ENCODE measurements around the gene CRISPLD2. TPM values are rescaled to one million over a fixed set of nuclear protein-coding genes. Genes with fewer than 3 reads are reported as not detected.

Gene CRISPLD2
- total RNA-seq, 1 donor from 2014 or later, result 9.0 TPM

DNA sequence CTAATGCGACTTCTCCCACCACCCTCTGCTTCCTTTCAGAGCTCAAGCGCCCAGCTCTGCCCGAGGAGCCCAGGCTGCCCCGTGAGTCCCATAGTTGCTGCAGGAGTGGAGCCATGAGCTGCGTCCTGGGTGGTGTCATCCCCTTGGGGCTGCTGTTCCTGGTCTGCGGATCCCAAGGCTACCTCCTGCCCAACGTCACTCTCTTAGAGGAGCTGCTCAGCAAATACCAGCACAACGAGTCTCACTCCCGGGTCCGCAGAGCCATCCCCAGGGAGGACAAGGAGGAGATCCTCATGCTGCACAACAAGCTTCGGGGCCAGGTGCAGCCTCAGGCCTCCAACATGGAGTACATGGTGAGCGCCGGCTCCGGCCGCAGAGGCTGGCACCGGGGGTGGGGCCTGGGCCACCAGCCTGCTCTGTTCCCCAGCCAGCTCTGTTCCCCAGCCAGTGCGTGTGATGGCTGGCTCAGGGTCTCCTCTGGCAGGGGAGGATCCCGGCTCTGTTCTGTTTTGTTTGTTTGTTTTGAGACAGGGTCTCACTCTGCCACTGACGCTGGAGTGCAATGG lies 18.7 kb downstream of the CRISPLD2 start:
- H3K36me3 Mint-ChIP-seq (ENCODE audit: unreplicated experiment), result no peaks in the 10 kb centered on the region
- no peak for TF ChIP-seq CTCF (IDR thresholded peaks at IDR 0.05; ENCODE audit: partially characterized antibody, unreplicated experiment)
- H3K27ac Mint-ChIP-seq (ENCODE audit: unreplicated experiment), result no peak overlapping the region
- H3K27me3 Mint-ChIP-seq (ENCODE audit: unreplicated experiment), result peaks cover 5% of the 10 kb centered on the region
- no peak for DNase-seq
- no peak overlapping the region for H3K4me3 Mint-ChIP-seq (ENCODE audit: unreplicated experiment)
- peaks cover 32% of the 10 kb centered on the region for H3K4me1 Mint-ChIP-seq (ENCODE audit: low read depth, unreplicated experiment)
- peaks cover 5% of the 10 kb centered on the region for H3K9me3 Mint-ChIP-seq (ENCODE audit: unreplicated experiment)

DNA sequence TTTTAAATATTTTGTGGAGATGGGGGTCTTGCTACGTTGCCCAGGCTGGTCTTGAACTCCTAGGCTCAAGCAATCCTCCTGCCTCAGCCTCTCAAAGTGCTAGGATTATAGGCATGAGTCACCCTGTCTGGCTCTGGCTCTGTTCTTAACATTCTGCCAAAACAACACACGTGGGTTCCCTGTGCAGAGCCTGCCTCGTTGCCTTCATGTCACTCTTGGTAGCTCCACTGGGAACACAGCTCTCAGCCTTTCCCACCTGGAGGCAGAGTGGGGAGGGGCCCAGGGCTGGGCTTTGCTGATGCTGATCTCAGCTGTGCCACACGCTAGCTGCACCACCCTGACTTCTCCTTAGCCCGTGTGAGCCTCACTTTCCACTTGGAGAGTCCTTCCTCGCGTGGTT lies 19.3 kb downstream of the CRISPLD2 start:
- Mint-ChIP-seq H3K36me3 (ENCODE audit: unreplicated experiment) (no peaks in the 10 kb centered on the region), H3K4me3 (ENCODE audit: unreplicated experiment) (no peak overlapping the region), H3K27ac (ENCODE audit: unreplicated experiment) (no peak overlapping the region)

GRCh38 chr16:84839956-84840355 lies 20.2 kb downstream of the CRISPLD2 start:
- H3K4me3 Mint-ChIP-seq (ENCODE audit: unreplicated experiment), result no peak overlapping the region
- no peak for DNase-seq

More for the DNA sequence above, 19.3 kb downstream of the CRISPLD2 start:
- peaks cover 10% of the 10 kb centered on the region for H3K9me3 Mint-ChIP-seq (ENCODE audit: unreplicated experiment)
- peaks cover 33% of the 10 kb centered on the region for H3K4me1 Mint-ChIP-seq (ENCODE audit: low read depth, unreplicated experiment)
- H3K27me3 Mint-ChIP-seq (ENCODE audit: unreplicated experiment), result peaks cover 11% of the 10 kb centered on the region
- DNase-seq, result no peak
- no peak for TF ChIP-seq CTCF (IDR thresholded peaks at IDR 0.05; ENCODE audit: partially characterized antibody, unreplicated experiment)

GRCh38 chr16:84840687-84841627 lies 21.2 kb downstream of the CRISPLD2 start:
- Mint-ChIP-seq H3K4me1 (ENCODE audit: low read depth, unreplicated experiment) (peaks cover 33% of the 10 kb centered on the region), H3K27me3 (ENCODE audit: unreplicated experiment) (peaks cover 16% of the 10 kb centered on the region), H3K4me3 (ENCODE audit: unreplicated experiment) (no peak overlapping the region), H3K9me3 (ENCODE audit: unreplicated experiment) (peaks cover 14% of the 10 kb centered on the region), H3K27ac (ENCODE audit: unreplicated experiment) (no peak overlapping the region), H3K36me3 (ENCODE audit: unreplicated experiment) (no peaks in the 10 kb centered on the region)
- no peak for DNase-seq
- TF ChIP-seq CTCF (IDR thresholded peaks at IDR 0.05; ENCODE audit: partially characterized antibody, unreplicated experiment), result no peak

More at GRCh38 chr16:84839956-84840355, 20.2 kb downstream of the CRISPLD2 start:
- Mint-ChIP-seq H3K4me1 (ENCODE audit: low read depth, unreplicated experiment) (peaks cover 38% of the 10 kb centered on the region), H3K36me3 (ENCODE audit: unreplicated experiment) (no peaks in the 10 kb centered on the region), H3K27me3 (ENCODE audit: unreplicated experiment) (peaks cover 15% of the 10 kb centered on the region), H3K9me3 (ENCODE audit: unreplicated experiment) (peaks cover 14% of the 10 kb centered on the region), H3K27ac (ENCODE audit: unreplicated experiment) (no peak overlapping the region)
- no peak for TF ChIP-seq CTCF (IDR thresholded peaks at IDR 0.05; ENCODE audit: partially characterized antibody, unreplicated experiment)
